ENCODE results near the gene CCDC69.
"Not testable (repeated sequence)": the region's sequence is repeated elsewhere in the genome, so short reads cannot be mapped to it uniquely, and the experiment has no call there.

The CCDC69 gene

GRCh38 chr5:151222054-151222789 lies 1.7 kb downstream of the CCDC69 start:
- DNase-seq (ENCODE audit: low spot score): no peak

DNA sequence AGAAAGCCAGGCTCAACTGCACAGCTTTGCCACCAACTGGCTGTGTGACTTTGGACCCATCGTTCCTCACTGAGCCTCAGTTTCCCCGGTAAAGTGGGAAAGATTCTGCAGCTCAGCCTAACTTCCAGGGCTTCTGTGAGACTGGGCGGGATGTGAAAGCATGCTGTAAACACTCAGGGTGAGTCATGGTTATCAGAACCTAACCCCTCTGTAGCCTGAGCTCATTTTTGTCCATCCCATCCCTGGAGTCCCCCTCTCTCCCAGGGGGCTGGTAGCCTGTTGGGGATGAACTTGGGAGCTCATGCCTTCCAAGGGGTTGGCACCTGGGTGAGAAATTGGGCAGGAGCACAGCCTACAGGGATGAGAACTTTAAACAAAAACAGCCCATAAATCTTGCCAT lies 2.3 kb downstream of the CCDC69 start:
- DNase-seq (ENCODE audit: low spot score): no peak

DNA sequence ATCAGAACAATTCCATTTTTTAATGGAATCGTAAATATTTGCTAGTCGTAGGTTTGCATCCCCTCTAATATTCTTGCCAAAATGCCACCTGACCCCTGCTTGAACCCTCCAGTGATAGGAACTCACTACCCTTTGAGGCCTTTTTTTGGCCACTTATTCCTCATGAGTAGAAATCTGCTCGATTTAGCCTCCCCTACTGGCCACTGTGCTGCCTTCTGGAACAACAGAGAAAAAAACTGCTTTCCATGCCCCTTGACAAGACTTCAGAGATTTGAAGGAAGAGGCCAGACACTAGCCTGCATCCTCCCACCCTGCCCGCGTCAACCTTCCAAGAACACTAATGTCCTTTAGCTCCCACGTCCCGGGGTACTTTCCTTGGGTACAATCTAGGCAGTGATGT lies 4.1 kb downstream of the CCDC69 start:
- DNase-seq (ENCODE audit: low spot score): no peak

DNA sequence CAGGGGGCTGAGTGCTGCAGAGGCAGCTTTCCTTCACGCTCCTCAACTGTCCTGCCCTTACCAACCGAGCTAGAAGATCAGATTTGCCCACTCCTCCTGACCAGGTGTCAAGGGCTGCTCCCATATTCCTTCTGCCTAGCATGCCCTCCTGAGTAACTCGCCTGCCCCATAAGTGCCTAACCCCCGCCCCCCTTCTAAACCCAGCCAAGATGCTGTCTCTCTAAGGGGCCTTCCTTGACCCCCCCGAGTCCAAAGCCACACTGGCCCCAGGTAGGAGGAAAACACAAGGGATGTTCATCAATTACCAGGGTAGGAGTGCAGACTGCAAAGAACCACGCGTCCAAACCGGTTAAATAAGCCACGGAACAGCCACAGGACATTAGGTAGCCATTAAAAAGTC lies 4.8 kb downstream of the CCDC69 start:
- no peak for DNase-seq (ENCODE audit: low spot score)

- DNase-seq (ENCODE audit: low spot score): no peak
These were observed 5.7 kb downstream of the CCDC69 start for GRCh38 chr5:151218177-151218576.

GRCh38 chr5:151216781-151217180 lies 7.1 kb downstream of the CCDC69 start:
- DNase-seq (ENCODE audit: low spot score): no peak

- no peak for DNase-seq (ENCODE audit: low spot score)
These were observed 8.4 kb downstream of the CCDC69 start for GRCh38 chr5:151215546-151215880.

DNA sequence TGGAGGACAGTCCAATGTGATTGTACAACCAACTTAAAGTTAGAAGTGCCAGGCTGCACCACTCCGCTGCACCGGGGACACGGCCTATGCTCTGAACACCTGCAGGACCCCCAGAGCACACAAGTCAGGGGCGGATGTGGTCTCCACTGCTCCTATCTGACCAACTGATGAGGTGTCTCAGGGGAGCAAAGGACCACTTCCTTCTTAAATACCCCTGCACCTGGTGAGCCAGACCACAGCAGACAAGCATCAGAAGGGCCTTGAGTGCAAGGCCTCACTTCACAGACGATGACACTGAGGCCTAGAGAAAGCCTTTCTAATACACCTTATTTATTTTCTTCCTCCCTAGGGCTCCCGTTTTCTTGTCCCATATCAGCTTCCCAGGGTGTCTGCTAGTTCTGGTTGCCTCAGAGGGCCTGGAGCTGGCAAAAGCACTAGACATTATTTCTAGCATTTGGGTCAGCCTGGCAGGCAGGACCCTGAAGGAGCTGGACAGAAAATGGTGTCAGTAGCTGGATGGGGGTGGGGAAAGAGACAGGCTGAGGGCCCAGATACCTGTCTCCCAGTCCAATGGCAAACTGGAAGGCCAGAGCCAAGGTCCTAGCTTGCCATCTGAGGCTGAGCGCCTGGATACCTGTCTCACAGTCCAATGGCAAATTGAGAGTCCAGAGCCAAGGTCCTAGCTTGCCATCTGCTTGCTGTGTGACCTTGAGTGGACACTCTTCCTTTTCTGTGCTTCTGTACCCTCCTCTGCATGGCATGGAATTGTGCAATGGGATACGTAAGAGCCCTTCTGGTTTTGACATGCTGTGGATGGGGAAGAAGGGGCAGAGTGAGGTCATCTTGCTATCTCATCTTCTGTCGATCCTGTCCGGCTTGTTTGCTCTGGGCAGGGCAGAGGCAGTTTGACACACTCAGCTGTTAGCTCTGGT lies 9.0 kb downstream of the CCDC69 start:
- DNase-seq (ENCODE audit: low spot score): no peak

DNA sequence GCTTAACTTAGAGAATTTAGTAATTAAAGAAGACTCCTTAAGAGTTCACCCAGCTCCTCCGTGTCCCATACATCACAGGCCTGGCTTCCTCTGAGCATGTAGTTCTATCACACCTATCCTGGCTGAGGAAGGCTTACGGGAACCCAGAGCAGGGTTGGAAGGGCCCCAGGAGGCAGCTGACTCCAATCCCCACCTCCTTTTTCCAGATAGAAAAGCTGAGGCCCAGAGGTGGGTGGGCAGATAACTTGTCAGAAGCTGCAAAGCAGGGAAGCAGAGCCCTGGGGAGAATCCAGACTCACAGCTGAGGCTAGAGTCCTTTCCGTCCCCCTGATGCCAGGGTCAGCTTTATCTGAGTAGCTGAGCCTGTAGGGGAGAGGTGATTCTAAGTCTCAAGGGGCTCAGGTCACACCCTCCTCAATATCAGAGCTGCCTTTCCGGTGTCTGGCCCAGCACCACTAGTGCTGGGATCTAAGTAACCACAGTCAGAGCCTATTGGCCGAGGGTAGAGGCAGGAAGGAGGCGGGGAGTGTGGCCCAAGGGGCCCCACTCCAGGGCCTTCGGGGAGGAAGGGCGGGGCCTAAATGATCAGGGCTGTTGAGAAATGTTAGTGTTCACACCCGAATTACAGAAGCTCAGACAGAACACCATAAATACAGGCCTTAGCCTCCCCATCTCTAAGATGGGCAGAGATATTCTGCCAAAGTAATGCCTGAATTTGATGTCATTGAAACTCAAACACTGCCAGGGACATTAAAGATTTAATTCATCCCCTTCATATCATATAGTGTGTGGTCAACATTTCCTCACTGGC lies 9.9 kb downstream of the CCDC69 start:
- DNase-seq (ENCODE audit: low spot score): no peak

DNA sequence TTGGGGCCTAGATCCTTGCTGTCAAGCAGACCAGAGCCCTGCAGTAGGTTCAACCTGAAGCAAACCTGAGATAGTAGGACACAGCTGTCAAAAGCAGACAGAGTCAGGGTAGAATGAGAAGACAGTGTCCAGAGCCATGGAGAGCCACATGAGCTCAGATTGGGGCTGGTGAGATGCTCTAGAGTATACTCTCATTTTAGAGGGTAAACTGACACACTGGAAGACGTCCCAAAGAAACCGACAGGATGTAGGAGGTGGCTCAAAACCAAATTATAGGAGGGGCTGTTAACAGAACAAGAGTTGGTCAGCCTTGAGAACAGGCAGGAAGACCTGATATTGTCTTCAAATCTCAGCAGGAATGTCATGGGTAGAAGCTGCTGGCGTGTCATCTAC lies 11.5 kb downstream of the CCDC69 start:
- DNase-seq (ENCODE audit: low spot score): no peak

- DNase-seq (ENCODE audit: low spot score): no peak
These were observed 15.4 kb downstream of the CCDC69 start for GRCh38 chr5:151208481-151208914.

- no peak for DNase-seq (ENCODE audit: low spot score)
These were observed 18.5 kb downstream of the CCDC69 start for GRCh38 chr5:151205411-151205810.

DNA sequence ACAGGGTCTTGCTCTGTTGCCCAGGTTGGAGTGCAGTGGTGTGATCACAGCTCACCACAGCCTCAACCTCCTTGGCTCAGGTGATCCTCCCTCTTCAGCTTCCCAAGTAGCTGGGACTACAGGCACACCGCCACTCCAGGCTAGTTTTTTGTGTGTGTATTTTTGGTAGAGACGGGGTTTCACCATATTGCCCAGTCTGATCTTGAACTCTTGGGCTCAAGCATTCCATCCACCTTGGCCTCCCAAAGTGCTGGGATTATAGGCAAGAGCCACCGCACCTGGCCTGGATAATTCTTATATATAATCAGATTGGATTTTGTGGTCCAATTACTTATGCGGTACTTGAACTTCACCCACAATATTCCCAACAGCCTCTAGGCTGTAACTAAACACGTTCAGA lies 19.8 kb downstream of the CCDC69 start:
- DNase-seq (ENCODE audit: low spot score): no peak

DNA sequence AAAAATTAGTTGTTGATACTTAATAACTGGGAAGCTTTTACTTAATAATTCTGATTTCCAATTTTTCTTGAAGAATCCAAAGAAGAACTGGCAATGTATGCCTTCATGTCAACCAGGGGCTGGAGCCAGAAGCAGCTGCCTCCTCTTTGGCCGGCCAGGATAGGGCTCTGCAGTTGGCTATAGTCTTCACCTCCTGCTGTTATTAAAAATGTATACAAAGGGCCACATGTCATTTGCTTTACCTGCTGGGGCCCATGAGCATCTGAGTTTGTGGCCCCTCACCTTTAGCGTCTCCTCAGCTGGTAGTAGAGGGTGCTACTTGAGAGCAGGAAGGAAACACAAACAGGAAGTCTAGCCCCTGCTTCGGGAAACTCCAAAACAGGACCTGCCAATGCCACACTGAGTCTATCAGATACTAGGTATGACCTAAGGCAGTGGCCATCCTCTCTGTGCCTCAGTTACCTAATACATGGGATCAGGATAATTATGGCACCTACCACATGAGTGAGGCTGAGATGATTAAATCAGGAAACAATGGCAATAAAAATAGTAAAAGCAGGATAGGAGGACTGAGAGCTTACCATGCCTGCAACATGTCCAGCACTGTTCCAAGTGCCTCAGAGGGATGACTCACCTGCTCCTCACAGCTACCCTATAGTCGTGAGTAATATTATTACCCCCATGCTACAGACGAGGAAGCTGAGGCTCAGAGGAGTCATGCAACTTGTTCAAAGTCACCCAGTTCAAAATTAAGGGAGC lies 21.3 kb downstream of the CCDC69 start:
- DNase-seq (ENCODE audit: low spot score): peak; percentile 85

GRCh38 chr5:151200913-151201595 lies 22.8 kb downstream of the CCDC69 start:
- DNase-seq (ENCODE audit: low spot score): no peak

DNA sequence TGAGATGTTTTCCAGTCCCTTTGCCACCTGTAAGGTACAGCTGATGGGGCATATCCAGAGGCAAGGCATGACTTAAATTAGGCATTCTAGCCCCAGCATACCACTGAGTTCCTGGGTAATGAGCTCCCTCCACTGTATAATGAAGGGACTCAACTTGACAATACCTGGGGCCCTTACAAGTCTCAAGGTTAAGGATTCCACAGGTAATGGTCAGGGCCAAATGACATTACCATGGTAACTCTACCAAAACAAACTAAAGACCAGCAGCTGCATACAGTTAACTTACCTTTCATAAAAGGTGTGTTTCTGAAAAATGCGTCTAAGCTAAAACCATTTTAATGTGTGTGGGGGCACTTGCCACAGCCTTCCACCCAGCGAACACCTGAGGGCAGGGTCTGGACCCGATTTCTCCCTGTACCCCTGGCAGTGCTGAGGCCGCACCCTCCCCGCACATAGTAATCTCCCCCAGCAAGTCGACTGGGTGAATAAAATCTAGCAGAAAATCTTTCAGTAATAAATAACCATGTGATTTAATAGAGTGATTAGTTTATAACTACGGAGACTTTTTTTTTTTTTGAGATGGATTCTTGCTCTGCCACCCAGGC lies 24.2 kb downstream of the CCDC69 start:
- DNase-seq (ENCODE audit: low spot score): no peak

DNA sequence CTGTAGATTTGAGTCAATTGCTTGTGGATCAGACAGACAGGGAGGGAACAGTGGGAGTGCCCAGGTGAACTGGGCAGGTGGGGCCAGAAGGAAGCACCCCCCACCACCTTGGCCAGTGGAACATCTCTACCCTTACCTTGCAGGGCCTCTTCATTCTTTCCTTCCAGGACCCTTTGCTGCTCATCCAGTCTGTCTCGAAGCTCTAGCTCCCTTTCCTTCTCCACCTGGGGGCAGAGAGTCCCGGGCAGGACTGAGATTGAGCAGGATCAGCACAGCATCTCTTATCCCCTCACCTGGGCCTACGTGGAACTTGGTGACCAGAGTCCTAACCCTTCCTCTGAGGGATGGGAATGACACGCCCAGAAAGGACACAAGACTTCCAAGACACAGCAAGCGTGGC lies 25.0 kb downstream of the CCDC69 start:
- DNase-seq (ENCODE audit: low spot score): no peak

- not testable (repeated sequence) for DNase-seq (ENCODE audit: low spot score)
These were observed 26.6 kb downstream of the CCDC69 start for GRCh38 chr5:151197291-151197600.

DNA sequence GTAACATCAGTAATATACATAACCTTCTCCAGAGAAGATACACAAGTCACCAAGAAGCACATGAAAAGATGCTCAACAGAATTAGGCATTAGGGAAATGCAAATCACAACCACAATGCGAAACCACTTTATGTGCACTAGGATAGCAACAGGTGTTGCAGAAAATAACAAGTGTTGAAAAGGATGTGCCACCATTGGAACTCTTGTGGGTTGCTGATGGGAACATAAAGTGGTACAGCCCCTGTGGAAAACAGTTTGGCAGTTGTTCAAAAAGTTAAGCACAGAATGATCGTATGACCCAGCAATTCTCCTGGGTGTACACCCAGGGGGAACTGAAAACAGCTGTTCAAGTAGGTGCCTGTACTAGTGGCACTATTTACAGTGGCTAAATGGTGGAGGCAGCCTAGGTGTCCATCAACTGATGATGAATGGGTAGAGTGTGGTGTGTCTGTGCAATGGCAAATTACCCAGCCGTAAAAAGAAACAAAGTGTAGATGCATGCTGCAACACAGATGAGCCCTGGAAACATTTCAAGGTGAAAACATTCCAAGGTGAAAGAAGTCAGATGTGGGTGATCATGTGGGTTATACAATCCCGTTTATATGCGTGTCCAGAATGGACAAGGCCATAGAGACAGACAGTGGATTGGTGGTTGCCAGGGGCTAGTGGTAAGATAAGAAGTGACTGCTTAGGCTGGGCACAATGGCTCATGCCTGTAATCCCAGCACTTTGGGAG lies 27.2 kb downstream of the CCDC69 start:
- DNase-seq (ENCODE audit: low spot score): no peak

DNA sequence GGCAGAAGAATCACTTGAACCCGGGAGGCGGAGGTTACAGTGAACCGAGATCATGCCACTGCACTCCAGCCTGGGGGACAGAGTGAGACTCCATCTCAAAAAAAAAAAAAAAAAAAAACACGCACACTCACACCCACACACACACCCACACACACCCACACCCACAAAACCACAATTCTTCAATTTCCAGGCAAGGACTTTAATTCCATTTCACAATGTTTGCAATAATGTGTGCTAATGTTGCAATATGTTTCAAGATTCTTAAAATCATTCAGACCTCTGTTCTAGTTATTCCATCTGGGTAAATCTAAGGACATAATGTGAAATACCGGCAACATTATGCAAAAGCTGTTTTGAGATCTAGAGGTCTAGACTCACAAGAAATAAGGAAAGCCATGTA lies 28.3 kb downstream of the CCDC69 start:
- no peak for DNase-seq (ENCODE audit: low spot score)
